SU-DHL-6 (cell line): ENCODE results near the gene SLC12A7.

Source experiments
- H2AFZ ChIP-seq: fragments of 200-600 bp; sonication (generic); 2 replicates; pipeline ENCODE4 v1.6.1; 2014; ENCODE audit warnings: low read depth, mild to moderate bottlenecking, moderate library complexity, mixed read lengths, antibody characterized with exemption, low read length; ENCODE audit not compliant: severe bottlenecking
- H3F3A ChIP-seq: fragments of 200-600 bp; shearing (Covaris generic); 2 replicates; pipeline ENCODE4 v1.6.0; 2016; ENCODE audit warnings: antibody characterized with exemption, mild to moderate bottlenecking; ENCODE audit not compliant: insufficient read depth
- H3K27ac ChIP-seq: fragments of 200-600 bp; sonication (generic); 2 replicates; pipeline ENCODE4 v1.5.1; 2016; ENCODE audit warnings: low read depth, mild to moderate bottlenecking, low read length, moderate library complexity, mixed read lengths
- H3K27me3 ChIP-seq: fragments of 200-600 bp; sonication (generic), shearing (Covaris generic); 2 replicates; pipeline ENCODE4 v1.6.0; 2014; ENCODE audit warnings: mild to moderate bottlenecking, low read length
- H3K36me3 ChIP-seq: fragments of 200-600 bp; sonication (generic); 2 replicates; pipeline ENCODE4 v1.6.1; 2014; ENCODE audit warnings: mild to moderate bottlenecking, low read length, mixed read lengths
- H3K4me2 ChIP-seq: fragments of 300-600, 200-600 bp; shearing (Covaris generic), sonication (generic); 2 replicates; pipeline ENCODE4 v1.6.0; 2014; ENCODE audit warnings: low read length, low read depth, mild to moderate bottlenecking; ENCODE audit not compliant: poor library complexity, severe bottlenecking
- H3K4me3 ChIP-seq: fragments of 200-600 bp; sonication (generic); 2 replicates; pipeline ENCODE4 v1.5.1; 2014; ENCODE audit warnings: antibody characterized with exemption, low read length, mild to moderate bottlenecking, mixed read lengths; ENCODE audit not compliant: insufficient read depth, poor library complexity, severe bottlenecking
- H3K79me2 ChIP-seq: fragments of 200-600 bp; sonication (generic); 2 replicates; pipeline ENCODE4 v1.6.1; 2014; ENCODE audit warnings: mild to moderate bottlenecking, low read length, moderate library complexity; ENCODE audit not compliant: insufficient read depth
- H3K9ac ChIP-seq: fragments of 200-600 bp; sonication (generic); 2 replicates; pipeline ENCODE4 v1.7.0; 2014; ENCODE audit warnings: mild to moderate bottlenecking, low read length
- H3K9me2 ChIP-seq: fragments of 200-600 bp; sonication (generic); replicated peaks from 2 replicates; pipeline ENCODE4 v1.6.1; 2014; ENCODE audit warnings: low read length; ENCODE audit not compliant: insufficient read depth
- H3K9me3 ChIP-seq: fragments of 200-600 bp; sonication (generic); 2 replicates; pipeline ENCODE4 v1.6.1; 2014; ENCODE audit warnings: low read length, mixed read lengths; ENCODE audit not compliant: insufficient read depth
- H4K20me1 ChIP-seq: fragments of 200-600 bp; sonication (generic); 2 replicates; pipeline ENCODE4 v1.6.1; 2014; ENCODE audit warnings: low read depth, mild to moderate bottlenecking, antibody characterized with exemption, low read length, moderate library complexity, mixed read lengths
- CTCF ChIP-seq: fragments of 200-600 bp; sonication (generic); IDR thresholded peaks from one replicate; pipeline ENCODE4 v1.5.1; 2017; ENCODE audit warnings: antibody characterized with exemption, mild to moderate bottlenecking, low read length, moderate library complexity; ENCODE audit not compliant: insufficient read depth, poor library complexity, severe bottlenecking
- EZH2phosphoT487 ChIP-seq: fragments of 200-600 bp; sonication (generic), shearing (Covaris generic); conservative IDR thresholded peaks from 2 replicates; pipeline ENCODE4 v1.6.1; 2018; ENCODE audit warnings: mild to moderate bottlenecking, antibody characterized with exemption, low read length, moderate library complexity, mixed read lengths

SLC12A7 gene

DNA sequence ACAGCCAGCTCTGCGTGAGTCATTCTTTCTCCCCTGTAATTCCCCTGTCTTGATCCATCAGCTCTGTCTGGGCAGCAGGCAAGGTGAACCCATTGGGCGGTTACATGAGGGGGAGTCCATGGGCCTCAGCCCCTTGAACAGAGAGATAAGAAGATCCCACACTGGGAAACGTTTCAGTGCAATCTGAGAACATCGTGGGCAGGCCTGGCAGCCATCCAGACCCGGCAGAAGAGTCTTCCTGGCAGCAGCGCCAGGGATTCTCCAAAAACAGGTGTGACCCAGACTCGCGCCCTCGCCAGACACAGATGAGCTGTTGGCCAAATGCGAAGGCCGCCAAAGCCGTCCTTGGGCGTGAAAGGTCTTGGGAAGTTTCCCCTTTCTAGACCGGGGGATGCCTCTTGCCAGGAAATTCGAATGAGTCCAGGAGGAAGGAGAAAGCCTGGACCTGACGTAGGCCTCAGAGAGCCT, 6.4 kb upstream of the SLC12A7 start:
- Histone ChIP-seq H3K27ac (no peak overlapping the region), H3K79me2 (no peaks in the 10 kb centered on the region), H3K4me3 (no peak overlapping the region), H3K9me3 (no peaks in the 10 kb centered on the region), H3K4me2 (no peak overlapping the region), H3F3A (no peaks in the 10 kb centered on the region), H4K20me1 (no peaks in the 10 kb centered on the region), H2AFZ (no peak overlapping the region), H3K9ac (no peak overlapping the region), H3K36me3 (no peaks in the 10 kb centered on the region), H3K27me3 (no peaks in the 10 kb centered on the region; the same call in 1 of the 2 replicates), H3K9me2 (no peaks in the 10 kb centered on the region)
- TF ChIP-seq CTCF (no peak), EZH2phosphoT487 (no peak)

GRCh38 chr5:1116977-1117376, 5.1 kb upstream of the SLC12A7 start:
- no peak overlapping the region for H2AFZ ChIP-seq
- H3K9ac ChIP-seq, result no peak overlapping the region
- H3K4me3 ChIP-seq, result no peak overlapping the region
- no peaks in the 10 kb centered on the region for H3K9me3 ChIP-seq
- H3K4me2 ChIP-seq, result no peak overlapping the region
- H3K9me2 ChIP-seq, result no peaks in the 10 kb centered on the region
- no peaks in the 10 kb centered on the region for H3F3A ChIP-seq
- no peak overlapping the region for H3K27ac ChIP-seq
- TF ChIP-seq EZH2phosphoT487 (no peak), CTCF (no peak)
- no peaks in the 10 kb centered on the region for H4K20me1 ChIP-seq
- H3K79me2 ChIP-seq, result no peaks in the 10 kb centered on the region
- no peaks in the 10 kb centered on the region for H3K36me3 ChIP-seq
- no peaks in the 10 kb centered on the region for H3K27me3 ChIP-seq

DNA sequence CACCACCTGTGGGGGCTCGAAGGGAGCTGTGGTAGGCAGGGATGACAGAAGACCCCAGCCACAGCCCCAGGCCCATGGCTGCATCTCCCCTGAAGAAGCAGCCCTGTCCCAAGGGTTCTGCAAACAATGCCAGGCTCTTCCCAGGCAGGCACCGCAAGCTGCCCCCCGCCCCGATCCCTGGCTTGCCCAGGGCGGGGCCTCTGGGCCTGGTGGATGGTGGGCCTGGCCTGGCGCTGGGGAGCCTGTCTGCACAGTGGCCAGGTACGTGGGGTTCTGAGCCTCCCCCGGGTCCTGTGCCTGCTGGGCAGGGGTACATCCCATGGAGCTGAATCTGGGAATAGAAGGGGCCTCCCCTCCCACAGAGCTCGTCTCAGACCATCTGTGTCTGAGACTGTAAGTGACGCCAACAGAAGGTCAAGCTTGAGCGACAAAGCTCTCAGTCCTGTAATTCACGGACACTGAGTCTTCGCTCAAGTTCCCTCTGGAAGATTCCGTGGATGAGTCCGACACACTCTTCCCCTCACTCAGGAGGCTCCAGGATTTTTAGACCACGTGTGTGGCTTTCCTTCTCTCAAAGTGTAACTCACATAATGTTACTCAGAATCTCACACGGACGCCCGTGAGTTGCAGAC, 4.4 kb upstream of the SLC12A7 start:
- Histone ChIP-seq H4K20me1 (no peaks in the 10 kb centered on the region), H3K4me2 (no peak overlapping the region)

More for the DNA sequence above, 4.4 kb upstream of the SLC12A7 start:
- Histone ChIP-seq H3K9me3 (no peaks in the 10 kb centered on the region), H3K79me2 (no peaks in the 10 kb centered on the region), H3K27ac (no peak overlapping the region), H3K27me3 (no peaks in the 10 kb centered on the region), H3K9me2 (no peaks in the 10 kb centered on the region), H3K9ac (no peak overlapping the region), H3K36me3 (no peaks in the 10 kb centered on the region), H3K4me3 (no peak overlapping the region), H2AFZ (no peak overlapping the region), H3F3A (no peaks in the 10 kb centered on the region)
- no peak for TF ChIP-seq EZH2phosphoT487
- no peak for TF ChIP-seq CTCF
